GM11168 (cell line): ENCODE data around the gene ATP2C2.

Source experiments
- in situ Hi-C: fragments of 300-500 bp; cut with MboI; formaldehyde crosslinking; loops from one replicate; pipeline ENCODE4 v1.12.0; 2022; ENCODE audit warnings: low sequenced_read_pairs; ENCODE audit not compliant: unreplicated experiment

The ATP2C2 gene

DNA sequence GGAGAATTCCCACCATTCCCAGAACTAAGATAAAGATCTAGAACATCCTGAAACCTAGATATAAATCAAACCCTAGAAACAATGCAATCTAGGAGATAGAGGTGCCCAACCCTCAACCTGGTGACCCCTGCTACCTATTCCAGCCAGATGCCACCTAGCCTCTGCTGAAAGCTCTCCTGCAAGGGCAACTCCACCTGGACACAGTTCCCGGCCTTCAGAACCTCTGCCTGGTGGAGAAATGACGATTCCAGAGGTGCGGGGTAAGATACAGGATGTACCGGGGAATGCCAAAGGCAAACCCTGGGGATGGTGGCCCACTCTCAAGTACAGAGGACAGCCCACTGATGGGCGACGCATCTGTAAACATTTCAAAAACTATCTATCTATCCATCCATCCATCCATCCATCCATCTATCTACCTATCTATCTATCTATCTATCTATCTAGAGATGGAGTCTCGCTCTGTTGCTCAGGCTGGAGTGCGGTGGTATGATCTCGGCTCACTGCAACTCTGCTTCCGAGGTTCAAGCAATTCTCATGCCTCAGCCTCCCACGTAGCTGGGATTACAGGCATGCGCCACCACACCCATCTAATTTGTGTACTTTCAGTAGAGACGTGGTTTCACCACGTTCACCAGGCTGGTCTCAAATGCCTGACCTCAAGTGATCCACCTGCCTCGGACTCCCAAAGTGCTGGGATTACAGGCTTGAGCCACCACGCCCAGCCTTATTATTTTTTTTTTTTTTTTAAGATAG is 117.1 kb downstream of the ATP2C2 start:
- in situ Hi-C loops: no loop called here

DNA sequence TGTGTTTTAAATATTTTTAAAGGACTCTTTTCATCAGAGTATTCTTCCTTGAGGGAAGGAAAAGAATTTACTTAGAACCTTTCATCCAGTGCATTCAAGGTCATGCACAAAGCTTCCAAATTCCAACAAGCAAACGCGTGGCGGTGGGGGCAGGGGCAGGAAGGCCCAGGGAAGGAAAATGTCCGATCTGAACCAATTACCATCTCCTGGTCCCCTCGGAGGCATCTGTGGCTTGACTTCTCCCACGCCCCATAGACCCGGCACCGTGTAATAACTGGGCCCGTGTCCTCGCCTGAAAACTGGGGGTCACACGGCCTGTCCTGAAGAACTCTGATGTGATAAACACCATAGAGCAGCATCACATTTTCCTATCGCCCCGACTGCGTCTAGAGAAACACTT is 117.8 kb downstream of the ATP2C2 start:
- in situ Hi-C loops: no loop called here

DNA sequence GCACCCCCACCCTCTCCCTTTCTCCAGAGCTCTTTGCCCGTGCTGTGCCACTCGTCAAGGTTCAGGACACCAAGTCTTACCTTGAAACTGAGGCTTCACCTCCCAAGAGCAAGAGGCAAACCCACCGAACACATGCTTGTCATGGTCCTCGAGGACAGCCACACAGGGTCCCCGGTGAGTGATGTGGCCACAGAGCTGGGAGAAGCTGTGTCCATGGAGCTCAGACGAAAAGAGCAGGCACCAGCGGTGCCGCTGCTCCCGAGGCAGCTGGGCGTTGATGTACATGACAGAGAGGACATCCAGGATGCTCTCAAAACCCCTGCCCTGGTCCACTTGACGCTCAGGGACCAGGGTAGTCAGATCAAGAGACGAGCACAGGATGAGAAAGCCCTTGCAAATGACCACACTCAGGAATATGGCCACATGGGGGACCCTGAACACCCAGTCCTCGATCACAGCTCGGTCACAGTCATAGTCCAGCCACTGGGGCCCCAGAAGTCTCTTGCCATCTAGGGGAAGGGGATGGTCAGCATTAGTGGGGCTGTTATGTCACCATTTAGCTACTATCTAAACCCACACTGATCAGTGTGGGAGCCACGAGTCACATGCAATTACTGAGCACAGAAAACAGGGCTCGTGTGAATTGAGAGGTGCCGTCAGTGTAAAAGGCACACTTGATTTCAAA is 118.4 kb downstream of the ATP2C2 start:
- in situ Hi-C loops: no loop called here

DNA sequence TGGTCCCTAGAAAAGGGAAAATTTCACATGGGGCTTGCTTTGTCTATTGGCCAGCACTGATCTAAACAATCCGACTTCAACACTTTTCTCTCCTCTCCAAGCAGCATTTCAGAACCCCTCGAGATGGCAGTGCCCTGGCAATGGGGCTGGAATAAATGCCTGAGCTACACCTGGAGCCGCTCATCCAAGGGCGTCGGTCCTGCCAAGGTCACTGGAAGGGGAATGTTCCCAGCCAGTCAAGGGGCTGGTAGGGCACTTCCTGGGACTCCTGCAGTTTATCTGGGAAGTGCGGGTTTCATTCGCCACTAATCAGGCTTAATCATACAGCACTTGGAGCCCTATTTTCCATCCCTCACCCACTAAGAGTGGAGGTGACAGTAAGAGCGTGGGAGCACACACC is 119.0 kb downstream of the ATP2C2 start:
- in situ Hi-C loops: no loop called here

DNA sequence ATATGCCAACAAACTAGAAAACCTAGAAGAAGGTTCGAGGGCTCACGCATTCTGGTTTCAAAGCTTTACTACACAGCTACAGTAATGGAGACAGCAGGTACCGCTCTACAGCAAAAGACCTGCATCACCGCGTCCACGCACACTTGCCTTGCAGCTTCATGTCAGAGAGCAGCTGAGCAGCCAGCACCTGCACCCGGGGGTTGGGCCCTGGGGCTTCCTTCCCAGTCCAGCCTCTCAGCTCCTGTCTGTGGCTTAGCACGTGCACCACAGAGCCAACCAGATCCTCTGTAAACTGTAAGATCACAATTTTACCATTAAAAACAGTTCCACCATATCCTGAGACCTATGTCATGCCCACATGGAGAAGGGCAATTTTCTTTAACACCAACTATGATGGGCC is 120.8 kb downstream of the ATP2C2 start:
- in situ Hi-C loops: no loop called here

DNA sequence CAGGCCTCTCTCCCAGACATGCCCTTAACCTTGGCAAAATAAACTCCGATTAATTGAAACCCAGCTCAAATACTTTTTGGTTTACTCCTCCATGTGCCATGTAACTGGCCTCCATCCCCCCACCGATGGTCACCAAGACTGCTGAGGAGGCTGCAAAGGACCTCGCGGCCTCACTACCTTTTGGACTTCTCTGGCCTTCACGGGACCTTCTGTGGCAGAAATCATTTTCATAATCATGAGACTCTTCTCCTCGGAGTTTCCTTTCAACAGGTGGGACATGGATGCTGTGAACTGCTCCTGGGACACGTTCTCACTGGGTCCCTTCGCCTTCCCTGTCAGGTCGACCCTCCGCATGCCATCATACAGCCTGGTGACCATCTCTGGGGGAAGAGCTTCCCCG is 127.2 kb downstream of the ATP2C2 start:
- in situ Hi-C loops: no loop called here

DNA sequence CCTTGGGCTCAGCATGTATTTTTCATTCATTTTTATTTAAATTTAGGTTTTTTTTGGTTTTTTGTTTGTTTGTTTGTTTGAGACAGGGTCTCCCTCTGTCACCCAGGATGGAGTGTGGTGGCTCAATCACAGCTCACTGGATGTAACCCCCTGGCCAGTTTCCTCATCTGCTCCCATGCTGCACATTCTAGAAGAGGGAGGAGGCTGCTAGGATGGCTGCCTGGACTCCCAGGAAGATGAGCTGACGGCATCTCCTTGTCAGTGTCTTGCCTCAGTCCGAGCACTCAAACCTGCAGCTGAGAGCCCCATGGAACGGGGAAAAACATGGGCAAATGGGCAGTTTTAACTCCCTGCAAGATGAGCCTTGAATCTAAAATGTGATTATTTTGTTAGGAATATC is 128.7 kb downstream of the ATP2C2 start:
- in situ Hi-C loops: no loop called here

DNA sequence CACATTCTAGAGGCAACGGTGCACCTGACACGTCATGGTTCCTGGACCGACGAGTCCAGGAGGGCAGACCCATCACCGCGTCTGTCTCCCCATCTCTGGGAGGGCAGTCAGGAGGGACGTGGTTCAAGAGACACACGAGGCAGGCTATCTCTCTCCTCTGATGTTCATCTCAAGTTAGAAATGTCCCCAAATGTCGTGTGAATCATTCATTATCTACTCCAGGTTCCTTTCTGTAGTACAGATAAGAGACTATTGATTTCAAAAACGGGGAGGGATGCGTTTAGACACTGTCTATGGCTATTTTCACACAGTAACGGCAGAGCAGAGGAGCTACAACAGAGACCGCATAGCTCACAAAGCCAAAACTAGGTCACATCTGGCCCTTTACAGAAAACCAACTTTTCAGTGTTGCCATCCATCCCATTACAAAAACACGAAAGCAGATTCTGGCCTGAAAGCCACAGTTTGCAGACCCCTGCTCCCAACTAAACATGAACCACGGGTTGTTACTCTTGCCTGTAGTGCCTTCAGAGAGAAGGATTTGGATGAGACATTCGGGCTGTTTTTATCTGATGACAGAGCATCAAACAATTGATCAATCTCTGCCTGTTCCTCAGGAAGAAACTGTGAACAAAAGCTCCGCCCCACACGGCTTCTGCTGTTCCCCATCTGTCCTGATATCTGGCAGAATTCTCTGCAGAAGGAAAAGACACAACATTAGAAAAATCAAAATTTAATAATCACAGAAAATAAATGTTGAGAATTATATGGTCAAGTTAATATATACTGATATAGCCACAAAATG is 129.3 kb downstream of the ATP2C2 start:
- in situ Hi-C loops: no loop called here

DNA sequence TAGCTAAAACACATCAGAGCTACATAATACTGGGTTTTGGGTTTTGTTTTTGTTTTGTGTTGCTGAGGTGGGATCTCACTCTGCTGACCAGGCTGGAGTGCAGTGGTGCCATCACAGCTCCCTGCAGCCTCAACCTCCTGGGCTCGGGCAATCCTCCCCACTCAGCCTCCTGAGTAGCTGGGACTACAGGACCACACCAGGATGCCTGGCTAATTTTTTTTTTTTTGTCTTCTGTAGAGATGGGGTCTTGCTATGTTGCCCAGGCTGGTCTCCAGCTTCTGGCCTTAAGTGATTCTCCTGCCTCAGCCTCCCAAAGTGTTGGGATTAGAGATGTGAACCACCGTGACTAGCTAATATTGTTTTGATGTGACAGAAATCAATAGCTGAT is 129.9 kb downstream of the ATP2C2 start:
- in situ Hi-C loops: no loop called here

DNA sequence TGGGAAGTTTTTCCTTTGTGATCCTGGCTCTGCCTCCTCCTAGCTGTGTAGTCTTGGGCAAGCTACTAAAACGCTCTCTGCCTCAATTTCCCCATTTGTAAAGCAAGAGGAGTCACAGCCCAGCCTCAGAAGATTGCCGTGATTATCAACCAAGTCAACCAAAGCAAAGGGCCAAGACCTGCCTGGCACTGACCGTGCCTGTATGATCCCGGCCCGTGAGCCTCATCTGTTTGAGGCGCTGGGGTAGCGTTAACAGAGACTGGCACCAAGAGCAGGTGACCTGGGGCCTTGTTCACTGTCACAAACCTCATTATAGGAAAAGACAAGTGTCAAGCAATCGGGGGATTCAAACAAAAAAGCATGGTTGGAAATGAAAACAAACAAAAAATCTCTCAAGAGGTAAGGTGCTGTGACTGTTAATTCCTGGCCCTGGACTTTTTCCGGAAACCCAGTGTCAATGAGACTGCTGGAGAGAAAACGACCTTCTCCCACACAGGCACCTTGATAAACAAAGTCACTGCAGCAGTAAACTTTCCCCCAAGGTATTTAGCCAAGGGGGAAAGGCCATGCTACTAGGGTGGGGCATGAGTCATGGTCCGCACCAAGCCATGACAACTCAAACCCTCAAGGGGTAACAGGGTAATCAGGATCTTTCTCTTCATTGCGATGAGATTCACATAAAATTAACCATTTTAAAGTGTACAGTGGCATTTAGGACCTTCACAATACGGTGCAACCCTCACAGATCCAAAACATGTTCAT is 130.7 kb downstream of the ATP2C2 start:
- in situ Hi-C loops: no loop called here

DNA sequence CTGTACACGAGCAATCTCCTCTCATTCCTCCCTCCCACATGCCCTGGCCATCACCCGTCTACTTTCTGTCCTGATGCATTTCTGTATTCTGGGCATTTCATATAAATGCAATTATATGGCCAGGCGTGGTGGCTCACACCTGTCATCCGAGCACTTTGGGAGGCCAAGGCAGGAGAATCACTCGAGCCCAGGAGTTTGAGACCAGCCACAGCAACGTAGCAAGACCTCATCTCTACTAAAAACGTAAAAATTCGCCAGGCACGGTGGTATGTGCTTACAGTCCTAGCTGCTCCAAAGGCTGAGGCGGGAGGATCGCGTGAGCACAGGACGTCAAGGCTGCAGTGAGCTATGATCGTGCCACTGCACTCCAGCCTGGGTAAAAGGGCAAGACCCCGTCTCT is 131.3 kb downstream of the ATP2C2 start:
- in situ Hi-C loops: no loop called here

DNA sequence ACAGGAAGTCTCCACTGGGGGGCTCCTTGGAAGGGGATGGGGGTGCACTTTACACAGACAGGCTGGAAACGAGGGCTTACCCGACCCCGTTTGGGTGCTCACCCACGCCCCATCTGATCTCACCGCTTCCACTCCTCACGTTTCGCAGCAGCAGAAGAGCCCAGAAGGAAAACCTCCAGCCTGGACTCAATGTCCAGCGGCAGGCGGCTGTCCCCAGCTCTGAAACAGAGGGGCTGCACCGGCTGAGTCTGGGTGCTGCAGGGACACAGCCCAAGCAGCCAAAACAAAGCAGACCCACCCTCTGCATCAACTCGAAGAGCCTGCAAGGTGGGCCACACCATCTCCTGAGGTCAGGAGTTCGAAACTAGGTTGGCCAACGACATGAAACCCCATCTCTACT is 132.2 kb downstream of the ATP2C2 start:
- in situ Hi-C loops: no loop called here

DNA sequence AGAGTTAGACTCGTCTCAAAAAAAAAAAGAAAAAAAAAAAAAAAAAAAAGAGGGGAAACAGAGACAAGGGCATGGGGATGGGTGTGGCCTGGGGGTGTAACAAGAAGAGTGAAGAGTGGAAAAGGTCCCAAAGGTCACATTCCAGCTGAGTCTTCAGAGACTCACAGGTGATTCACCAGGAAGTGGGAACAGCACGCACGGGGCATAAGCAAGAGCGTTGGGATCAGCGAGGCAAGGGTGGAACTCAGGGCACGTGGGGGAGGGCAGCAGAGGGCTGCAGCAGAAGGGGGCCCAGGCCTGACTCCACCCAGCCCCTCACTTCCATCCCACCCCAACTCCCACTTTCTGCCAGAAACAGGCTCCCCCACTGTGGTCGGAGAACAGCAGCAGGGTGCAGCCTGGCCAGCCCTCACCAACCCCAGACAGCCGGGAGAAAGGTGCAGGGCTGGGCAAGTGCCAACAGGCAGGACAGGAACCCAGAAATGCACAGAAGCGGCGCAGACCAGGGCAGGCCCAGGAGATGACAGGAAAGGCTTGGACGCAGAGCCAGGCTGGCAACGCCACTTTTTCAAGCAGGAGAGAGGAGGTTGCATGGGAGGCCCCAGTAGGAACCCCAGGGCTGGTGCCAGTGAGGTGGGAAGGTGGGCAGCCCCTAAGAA is 132.9 kb downstream of the ATP2C2 start:
- in situ Hi-C loops: no loop called here

DNA sequence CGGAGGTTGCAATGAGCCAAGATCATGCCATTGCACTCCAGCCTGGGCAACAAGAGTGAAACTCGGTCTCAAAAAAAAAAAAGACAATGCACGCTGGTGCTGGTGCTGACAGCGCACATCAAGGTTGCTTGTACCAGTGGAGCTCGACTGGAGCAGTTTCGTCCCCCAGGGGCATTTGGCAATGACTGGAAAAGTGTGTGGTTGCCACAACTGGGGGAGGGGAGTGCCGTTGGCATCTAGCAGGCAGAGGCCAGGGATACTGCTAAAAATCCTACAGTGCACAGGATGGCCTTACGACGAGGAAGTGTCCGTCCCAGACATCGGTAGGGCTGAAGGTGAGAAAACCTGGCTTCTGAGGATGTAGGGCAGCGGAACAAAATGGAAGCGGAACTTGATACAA is 133.7 kb downstream of the ATP2C2 start:
- in situ Hi-C loops: no loop called here

DNA sequence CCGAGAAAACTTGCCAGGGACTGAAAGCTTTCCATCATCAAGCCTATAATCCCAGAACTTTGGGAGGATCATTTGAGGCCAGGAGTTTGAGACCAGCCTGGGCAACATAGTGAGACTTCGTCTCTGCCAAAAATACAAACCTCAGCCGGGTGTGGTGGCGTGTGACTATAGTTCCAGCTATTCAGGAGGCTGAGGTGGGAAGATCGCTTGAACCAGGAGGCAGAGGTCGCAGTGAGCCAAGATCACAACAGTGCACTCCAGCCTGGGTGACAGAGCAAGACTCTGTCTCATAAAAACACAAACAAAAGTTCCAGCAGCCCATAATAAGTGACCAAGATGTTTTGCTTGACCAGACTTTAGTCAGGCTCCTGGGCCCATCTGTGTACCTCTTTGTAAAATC is 134.2 kb downstream of the ATP2C2 start:
- in situ Hi-C loops: no loop called here

DNA sequence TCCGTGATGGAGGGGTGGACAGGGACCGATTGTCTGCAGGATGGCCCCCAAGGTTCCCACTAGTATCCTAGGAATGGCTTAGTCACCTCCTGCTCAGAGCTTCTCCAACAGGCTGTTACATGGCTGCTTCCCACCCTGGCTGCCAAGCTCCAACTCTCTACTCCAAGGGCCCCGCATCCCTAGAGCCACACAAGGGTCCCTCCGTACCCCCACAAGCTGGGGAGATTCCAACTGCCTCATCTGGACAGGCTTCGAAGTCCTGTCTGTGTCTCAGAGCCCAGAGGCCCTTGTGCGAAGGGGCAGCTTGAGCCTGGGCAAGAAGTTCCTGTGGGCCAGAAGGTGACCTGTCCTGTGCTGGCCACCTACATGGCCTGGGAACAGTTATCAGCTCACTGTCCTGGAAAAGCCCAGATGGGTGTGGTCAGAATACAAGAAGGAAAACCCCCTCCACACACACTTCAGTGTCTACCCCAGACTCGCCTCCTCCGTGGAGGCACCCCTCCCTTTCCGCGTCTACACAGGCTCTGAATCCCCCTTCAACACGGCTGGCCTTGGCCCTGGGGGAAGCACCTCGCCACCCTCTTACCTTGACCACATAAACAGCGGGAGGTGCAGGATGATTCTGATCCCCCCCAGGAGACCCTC is 135.5 kb downstream of the ATP2C2 start:
- in situ Hi-C loops: no loop called here

DNA sequence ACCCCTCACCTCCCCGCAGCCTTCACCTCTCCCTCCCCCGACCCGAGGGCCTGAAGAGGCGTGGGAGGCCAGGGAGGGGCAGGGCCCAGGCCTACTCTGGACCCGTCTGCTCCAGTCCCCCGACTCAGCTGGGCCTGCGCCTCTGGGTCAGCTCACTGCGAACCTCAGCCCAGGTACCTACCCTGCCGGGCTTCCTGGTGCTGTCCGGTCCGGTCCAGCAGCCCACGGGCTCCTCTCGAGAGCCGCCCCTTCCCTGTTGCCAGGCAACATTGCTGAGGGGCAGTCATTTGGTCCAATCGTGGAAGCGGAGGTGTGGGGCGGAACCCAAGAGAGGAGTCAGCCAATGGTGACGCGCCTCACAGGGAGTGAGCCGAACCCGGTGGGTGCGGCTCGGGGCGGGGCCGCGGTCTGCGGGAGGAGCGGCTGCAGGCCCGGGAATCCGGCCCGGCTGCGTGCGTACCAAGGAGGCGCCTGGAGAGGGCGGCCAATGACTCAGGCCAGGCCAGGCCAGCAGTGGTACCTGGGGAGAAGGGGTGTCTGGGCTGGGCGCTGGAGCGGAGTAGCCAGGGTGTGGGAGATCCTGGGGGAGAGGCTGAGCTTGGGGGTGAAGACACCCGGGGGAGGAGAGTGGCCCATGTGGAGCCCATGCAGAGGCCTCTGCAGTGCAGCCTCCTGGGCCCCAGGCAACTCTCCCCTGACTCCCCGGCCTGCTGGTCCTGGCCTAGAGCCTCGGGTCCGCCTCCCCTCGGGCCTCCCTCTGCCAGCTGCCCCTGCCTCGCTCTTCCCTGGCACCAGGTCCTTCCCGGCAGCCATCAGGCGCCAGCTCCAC is 136.3 kb downstream of the ATP2C2 start, which contains the start of gene MEAK7:
TSS of gene MEAK7 (minus strand) at position 240 of the 829 bp plus-strand sequence. CDS start 6,573 bp downstream, outside the sequence.
- in situ Hi-C loops: no loop called here
